NCI-H69 (cell line): ENCODE data around the gene SEPTIN3.

Source experiments
- DNase-seq: peaks from one replicate; lab custom pipeline; 2025; lab: John Stamatoyannopoulos, UW

SEPTIN3 gene, protein sequence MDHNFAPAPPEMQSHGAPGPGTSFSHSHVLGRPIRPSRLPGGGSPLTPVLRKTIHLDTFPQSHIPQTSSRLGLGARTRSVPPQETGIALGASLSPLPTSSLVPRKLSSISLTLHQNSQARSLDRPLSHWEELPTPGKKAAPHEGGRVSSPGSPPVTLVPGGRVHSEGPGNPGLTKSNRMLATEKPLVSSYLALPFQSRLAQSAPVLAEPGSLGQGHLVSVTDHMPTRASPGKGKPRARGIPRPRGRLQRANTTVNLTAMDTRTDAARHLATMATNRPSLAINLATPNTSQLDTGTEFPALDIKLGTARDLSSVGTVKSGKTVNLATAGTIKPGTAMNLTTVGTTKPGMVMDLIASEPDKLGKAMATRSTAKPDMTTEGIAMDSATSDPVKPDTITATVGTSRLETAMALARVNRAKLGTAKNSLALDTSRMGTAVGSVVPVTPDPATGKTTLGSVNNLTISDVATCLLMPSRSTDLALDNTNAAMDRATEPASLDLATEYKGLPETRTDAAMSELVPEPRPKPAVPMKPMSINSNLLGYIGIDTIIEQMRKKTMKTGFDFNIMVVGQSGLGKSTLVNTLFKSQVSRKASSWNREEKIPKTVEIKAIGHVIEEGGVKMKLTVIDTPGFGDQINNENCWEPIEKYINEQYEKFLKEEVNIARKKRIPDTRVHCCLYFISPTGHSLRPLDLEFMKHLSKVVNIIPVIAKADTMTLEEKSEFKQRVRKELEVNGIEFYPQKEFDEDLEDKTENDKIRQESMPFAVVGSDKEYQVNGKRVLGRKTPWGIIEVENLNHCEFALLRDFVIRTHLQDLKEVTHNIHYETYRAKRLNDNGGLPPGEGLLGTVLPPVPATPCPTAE

GRCh38 chr22:41969110-41969646 lies at the start of gene SEPTIN3:
TSS of gene SEPTIN3 (plus strand) at chr22:41969443. CDS start at chr22:41971493, 2,050 bp downstream.
- DNase-seq = no peak

DNA sequence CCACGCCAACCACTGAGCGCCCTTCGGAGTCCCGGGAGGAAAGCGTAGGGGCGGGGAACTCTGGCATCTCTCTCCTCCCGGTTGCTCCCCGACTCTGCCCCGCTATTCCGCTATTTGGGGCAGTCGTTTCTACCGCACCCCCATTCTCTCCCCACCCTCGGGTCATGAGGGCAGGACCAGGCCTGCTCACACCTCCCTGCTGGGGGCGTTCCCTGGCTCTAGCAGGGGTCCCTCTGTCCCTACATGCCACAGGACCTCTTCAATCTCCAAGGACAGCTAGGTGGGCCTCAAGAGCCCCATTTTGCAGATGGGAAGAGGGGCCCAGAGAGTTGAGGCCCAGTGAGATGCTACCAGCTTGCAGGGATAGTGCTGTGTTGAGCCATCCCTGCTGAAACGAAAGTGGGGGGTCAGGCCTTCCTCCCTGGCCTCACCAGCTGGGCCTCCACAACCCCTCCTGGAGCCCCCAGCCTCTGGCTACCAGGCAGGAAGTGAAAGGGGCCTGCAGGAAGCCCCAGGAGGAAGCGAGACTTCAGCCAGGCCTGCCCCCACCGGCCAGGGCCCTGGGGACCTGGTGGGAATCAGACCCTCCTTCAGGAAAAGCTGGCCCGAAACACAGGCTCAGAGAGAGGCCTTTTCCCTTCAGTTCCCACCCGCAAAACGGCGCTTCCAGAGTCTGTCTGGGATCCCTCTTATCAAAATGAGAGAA lies 48.8 kb upstream of the SEPTIN3 start:
- DNase-seq = no peak

DNA sequence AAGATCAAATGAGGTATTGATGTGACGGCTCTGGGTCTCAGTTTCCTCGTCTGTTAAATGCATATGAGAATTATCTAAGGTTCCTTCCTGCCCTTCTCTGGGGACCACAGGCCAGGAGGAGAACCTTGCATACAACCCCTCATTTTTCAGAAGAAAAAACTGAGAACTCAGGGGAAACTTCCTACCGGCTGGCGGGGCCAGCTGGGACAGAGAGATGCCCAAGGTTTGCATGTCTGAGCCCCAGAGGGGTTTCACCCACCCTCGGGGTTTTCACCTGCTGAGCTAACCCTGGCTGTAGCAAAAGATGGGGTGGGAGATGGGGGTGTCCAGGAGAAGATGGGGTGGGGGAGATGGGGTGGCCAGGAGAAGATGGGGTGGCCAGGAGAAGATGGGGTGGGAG lies 46.9 kb upstream of the SEPTIN3 start:
- no peak for DNase-seq

DNA sequence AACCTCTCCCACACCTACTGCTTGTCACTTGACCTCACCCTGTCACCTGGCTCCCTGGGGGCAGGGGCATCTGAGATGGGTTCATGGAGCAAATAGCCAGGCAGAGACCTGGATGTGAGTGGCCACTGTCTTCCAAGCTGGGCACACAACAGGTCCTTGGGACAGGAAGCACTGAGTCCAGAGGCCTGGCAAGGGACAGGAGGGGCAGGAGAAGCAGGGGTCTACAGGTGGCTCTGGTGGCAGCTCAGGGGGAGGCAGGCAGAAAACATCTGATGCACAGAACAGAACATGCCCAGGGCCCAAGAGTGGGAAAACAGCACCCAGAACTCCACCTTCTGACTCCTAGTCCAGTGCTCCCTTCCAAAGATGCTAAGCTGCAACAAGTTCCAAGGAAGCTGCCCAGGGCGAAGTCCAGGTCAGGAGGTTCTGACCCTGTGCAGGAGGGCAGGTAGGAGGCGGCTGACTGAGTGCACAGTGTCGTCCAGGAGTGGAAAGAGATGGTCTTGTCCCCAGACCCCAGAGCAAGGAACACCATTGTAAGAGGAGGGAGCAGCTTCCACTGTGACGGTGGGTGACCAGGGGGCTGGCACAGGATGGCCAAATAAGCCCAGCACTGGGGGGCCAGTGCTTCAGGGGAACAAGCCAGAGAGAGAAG lies 46.2 kb upstream of the SEPTIN3 start:
- DNase-seq = no peak

- no peak for DNase-seq
Observed at GRCh38 chr22:41923595-41924276, 45.5 kb upstream of the SEPTIN3 start.

DNA sequence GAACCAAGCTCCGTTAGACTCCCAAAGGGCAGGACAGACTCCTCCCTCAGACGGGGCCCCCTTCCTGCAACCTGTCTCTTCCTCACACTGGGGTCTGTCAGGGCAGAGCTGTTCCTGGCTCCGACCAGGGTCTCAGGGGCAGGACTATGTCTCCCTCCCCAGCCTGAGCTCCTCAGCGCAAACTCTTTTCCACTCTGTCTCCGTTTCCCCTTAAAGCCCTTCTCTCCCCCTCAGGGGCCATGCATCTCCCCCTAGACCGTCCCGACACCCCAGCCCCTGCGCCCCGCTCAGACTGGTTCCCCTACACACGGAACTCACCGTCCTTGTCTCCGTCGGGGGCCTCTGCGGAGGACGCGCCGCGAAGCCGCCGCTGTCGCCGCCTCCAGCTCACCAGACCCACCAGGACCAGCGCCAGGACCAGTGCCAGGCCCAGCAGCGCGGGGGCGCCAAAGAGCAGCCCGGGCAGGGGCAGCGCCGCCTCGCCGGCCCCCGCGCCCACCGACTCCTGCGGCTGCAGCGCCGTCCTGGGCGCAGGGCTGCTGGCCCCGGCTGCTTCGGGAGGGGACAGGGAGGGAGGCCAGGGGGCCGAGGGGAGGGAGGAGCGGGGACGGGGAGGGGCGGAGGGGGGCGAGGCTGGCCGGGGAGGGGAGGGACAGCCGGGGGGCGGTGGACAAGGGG lies 43.3 kb upstream of the SEPTIN3 start:
- DNase-seq = peak; percentile 85

DNA sequence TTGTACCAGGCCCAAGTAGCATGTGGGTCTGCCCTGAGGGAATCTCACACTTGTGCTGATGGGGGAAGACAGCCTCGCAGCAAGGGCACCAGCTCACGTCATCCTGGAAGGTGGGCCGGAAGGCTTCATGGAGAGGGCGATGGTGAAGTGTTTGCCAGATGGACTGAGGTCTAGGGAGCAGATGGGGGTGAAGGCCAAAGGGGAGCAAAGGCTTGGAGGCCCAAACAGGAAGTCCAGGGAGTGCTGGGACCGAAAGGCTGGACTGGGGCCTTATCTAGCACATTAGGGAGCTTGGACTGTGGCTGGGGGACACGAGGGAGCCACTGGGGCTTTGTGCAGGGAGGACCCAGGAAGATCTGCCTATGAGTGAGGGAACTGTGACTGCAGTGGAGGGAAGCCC lies 41.4 kb upstream of the SEPTIN3 start:
- no peak for DNase-seq

DNA sequence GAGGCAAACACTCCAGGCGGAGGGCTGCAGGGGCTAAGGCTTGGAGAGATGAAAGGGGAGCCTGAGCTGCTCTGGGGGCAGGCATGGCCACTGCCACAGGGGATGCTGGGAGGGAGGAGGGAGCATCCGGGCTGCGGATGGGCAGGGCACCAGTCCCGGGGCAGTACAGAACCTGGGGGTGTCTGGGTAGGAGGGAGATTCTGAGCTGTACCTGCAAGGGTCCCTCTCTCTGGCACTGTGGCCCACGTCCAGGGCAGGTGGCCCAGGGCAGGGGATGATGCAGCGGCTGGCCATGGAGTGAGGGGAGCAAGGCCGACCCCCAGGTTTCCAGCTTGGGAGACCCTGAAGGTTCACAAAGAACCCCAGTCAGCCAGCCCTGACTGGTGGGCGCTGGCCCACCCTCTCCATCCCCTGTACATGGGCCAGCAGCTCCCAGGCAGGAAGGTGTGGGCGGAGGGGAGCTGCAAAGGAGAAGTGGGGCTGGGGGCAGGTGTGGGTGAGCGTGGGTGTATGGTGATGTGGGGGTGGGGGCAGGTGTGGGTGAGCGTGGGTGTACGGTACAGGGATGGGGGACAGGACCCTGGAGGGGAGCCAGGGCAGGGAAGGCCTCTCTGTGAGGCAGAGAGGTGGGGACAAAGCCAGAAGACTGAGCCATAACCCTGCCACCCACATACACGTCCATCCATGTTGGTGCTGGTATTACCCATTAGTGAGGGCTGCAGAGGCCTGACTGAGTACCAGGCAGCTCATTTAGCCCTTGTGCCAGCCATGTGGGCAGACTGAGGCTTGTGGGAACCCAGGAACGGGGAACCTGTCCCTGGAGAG lies 40.4 kb upstream of the SEPTIN3 start:
- peak; percentile 61 for DNase-seq

- peak; percentile 74 for DNase-seq
Observed at GRCh38 chr22:41929418-41929810, 39.8 kb upstream of the SEPTIN3 start.

DNA sequence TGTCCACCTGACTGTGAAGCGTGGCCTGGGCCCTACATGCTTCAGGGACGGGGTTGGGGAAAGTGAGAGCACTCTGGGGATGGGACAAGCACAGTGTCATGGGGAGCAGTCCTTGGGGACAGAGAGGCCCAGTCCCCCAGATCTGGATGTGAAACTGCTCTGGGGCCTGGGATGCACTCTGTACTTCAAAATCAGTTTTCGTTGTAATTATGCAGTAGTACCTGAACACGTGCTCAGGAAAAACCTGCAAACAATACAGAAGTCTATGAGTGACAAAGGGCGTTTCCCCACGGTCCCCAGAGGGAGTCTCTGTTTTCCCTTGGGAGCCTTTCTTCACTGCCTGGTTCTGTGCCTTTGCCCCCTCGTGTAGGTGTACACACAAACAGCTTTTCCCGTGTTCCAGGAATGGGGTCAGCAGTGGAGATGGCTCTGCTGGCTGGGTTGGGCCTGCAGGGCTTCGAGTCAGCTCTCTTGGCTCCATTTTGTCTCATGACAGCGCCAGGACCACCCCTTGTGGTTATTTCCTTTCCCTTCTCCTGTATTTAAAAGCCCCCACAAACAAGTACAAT lies 37.5 kb upstream of the SEPTIN3 start:
- DNase-seq = peak; percentile 61

DNA sequence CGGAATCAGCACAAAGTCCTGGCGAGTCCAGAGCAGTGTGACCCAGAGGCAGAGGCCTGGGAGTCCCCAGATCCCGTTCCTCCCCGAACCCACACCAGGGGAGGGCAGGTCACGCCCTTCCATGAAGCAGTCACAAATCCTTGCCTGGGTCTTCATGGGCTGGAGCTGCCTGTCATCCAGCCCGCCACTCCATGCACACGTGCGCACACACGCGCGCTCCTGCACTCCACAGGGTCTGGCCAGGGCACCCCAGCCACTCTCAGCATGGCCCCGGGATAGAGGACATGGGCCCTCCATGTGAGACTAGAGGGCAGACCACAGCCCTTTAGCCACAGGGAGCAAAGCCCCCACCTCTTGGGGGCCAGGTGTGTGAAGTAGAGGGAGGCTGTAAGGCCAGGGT lies 36.9 kb upstream of the SEPTIN3 start:
- no peak for DNase-seq

- DNase-seq = no peak
Observed at GRCh38 chr22:41933411-41934177, 35.6 kb upstream of the SEPTIN3 start.

DNA sequence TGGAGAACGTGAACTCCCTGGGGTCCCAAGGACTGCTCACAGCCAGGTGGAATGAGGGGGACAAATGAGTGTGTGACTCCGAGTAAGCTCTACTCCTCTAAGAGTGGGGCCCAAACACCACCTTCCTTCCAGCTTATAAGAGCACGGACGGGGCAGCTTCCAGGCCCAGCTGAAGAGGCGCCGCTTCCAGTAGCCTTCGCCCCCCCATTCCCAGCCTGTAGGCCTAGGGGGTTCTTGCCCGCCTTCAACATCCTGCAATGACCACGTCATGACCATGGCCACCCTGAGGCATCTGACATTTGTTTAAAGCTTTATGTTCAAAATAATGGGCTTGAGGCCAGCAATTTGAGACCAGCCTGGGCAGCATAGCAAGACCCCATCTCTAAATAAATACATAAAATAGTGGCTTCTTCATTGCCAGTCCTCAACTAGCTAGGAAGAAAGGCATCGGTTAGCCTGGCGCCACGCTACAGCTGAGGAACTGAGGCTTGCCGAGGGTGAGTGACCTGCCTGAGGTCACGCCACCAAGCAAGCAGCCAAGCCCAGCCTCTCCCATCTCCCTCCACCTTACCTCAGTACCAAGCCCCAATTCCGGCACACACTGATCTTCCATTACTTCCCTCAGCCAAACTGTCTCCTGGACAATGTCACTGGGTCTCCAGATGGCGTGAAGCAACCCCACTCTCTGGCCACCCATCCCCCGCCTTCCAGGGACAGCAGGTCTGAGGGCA lies 34.8 kb upstream of the SEPTIN3 start:
- DNase-seq = no peak

- DNase-seq = peak; percentile 34
Observed at GRCh38 chr22:41935015-41935351, 34.3 kb upstream of the SEPTIN3 start.

- no peak for DNase-seq
Observed at GRCh38 chr22:41935509-41935908, 33.7 kb upstream of the SEPTIN3 start.

DNA sequence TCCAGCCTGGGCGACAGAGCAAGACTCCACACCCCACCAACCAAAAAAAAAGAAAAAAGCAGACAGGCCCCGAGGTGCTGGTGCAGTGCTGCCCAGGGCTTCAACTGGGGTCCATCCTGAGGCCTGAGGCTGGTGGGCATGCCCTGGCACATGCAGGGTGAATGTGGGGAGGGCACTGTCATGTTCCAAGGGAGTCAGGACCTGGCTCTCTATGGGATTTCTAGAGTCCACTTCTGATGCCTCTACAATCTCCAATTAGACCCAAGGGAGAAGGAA lies 32.4 kb upstream of the SEPTIN3 start:
- DNase-seq = no peak

DNA sequence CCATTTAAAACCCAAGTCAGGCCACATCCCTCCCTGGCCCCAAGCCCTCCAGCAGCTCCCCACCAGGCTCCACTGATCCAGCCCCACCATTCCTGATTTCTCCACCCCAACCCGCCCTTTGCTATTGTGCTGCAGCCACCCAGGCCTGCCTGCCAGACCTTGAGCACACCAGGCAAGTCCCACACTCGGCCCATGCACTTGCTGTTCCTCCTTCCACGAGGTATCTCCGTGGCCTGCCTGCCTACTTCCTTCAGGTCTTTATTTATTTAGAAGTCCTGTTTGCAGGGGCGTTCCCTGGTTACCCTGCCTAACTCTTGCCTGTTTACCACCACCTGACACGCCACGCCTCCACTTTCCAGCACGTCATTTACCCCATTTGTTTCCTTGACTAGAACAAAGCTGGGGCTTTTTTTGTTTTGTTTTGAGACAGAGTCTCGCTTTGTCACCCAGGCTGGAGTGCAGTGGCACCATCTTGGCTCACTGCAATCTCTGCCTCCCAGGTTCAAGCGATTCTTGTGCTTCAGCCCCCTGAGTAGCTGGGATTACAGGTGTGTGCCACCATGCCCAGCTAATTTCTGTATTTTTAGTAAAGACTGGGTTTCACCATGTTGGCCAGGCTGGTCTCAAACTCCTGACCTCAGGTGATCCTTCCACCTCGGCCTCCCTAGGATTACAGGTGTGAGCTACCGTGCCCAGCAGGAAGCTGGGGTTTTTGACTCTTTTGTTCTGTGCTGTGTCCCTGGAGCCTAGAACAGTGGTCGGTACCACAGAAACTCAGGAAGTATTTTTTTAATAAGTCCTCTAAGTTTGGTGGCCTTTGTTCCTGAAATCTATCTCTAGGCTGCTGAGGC lies 29.0 kb upstream of the SEPTIN3 start:
- peak; percentile 78 for DNase-seq
